HT-29 (cell line): ENCODE data around the gene ECT2. TPM values are rescaled to one million over a fixed set of nuclear protein-coding genes. Genes with fewer than 3 reads are reported as not detected.
"Not testable (repeated sequence)": the region's sequence is repeated elsewhere in the genome, so short reads cannot be mapped to it uniquely, and the experiment has no call there.

Experiments
- DNase-seq: peaks from one replicate; pipeline ENCODE4 v3.0.0-alpha.2; 2015; ENCODE audit warnings: low spot score
- small RNA-seq: library from RNA; depleted of rRNA; stranded (forward); fragments of <200 nt; gene quantifications from one replicate; pipeline ENCODE3, GENCODE V24; 2014
- total RNA-seq: library from RNA; depleted of rRNA; stranded (reverse); fragments of >200 nt; shearing (Covaris generic); gene quantifications from 2 replicates; pipeline ENCODE4 v1.2.3, GENCODE V29; 2014; rRNA removed

ECT2 gene
- total RNA-seq, 1 experiment from 2014 or later = 74.5 TPM

DNA sequence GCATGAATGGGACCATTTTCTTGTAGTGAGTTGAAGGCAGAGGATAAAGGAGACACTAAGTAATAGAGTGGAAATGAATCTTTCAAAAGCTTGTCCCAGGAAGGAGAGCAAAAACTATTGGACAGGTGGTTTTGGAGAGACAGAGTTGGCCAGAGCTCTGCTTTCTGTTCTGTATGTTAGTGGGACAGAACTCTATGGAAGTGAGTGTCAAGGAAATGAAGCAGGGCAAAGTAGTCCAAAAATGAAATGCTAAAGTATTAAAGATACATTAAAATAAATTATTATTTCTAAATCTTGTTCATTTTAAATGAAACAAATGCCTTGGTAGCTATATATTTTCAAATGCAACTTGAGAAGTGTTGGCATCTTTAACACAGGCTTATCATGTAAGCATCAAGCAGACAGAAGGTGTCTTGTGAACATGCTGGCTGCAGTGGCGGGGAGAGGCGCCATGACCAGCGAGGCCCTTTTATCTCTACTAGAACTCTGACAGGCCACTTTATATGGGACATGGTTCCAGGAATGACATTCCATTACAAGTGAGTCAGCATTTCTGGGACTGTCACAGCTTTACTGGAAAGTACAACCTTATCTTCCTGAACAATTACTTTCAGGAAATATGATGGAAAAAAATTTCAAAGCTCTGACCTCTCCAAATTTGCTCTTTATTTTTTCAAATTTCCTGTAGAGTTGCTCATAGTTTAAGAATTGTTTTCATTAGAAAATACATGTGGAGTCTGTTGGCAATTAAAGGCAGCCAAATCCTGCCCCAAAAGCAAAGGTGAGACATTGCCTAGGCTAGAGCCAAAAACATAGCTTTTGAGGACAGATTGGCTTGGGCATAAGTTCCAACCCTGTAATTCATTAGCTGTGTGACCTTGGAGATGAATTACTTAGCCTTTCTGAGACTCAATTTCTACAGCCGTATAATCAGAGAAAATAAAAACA, 106.5 kb downstream of the ECT2 start:
- peak; percentile 52 for DNase-seq

DNA sequence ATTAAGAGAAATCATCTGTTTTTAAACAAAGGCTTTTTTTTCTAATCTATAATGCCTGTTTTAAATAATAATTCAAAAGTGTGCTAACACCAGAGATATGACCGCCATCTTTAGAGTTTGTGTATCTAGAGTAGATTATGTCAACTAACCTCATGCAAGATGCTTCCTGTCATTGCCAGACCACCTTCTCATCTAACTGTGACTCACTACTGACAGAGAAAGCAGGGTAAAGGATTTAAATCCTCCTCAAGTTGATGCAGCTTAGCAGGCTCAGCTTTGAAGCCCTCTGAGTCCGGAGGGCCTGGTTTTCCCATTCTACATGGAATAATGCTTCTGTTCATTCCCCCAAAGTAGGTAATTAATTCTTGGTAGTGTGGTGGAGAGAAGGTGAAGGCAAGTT, 108.5 kb downstream of the ECT2 start:
- no peak for DNase-seq

DNA sequence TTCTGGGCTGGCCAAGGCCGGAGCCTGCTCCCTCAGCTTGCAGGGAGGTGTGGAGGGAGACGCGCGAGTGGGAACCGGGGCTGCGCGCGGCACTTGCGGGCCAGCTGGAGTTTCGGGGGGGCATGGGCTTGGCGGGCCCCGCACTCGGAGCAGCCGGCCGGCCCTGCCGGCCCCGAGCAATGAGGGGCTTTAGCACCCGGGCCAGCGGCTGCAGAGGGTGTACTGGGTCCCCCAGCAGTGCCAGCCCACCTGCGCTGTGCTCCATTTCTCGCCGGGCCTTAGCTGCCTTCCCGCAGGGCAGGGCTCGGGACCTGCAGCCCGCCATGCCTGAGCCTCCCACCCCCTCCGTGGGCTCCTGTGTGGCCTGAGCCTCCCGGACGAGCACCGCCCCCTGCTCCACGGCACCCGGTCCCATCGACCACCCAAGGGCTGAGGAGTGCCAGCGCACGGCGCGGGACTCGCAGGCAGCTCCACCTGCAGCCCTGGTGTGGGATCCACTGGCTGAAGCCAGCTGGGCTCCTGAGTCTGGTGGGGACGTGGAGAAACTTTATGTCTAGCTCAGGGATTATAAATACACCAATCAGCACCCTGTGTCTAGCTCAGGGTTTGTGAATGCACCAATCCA, 116.3 kb downstream of the ECT2 start:
- not testable (repeated sequence) for DNase-seq

DNA sequence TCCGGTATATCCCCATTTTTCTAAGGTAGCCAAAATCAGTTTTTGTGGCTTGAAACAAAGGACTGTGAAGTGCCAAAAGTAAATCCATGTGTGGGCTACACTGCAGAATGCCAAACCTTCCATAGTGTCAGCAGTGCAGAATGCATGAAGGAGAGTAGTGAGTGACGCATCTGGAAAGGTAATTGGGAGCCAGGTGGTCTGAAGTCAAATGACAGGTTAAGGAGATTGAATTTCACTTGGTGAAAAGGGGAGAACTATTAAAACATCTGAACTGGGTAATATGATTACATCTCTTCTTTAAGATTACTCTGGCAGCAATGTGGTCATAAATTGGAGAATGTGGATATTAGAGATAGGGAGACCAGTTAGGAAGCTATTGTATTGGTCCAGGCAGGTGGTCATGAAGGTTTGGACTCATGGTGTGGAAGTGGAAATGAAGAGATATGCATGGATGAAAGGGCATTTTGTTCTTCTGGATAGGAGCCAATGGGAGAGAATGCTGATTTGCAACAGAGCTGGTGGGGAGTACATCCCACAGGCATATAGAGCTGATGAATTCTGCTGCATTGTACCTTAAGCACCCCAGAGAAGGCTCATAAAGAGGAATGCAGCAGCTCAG, 118.2 kb downstream of the ECT2 start:
- DNase-seq = no peak

DNA sequence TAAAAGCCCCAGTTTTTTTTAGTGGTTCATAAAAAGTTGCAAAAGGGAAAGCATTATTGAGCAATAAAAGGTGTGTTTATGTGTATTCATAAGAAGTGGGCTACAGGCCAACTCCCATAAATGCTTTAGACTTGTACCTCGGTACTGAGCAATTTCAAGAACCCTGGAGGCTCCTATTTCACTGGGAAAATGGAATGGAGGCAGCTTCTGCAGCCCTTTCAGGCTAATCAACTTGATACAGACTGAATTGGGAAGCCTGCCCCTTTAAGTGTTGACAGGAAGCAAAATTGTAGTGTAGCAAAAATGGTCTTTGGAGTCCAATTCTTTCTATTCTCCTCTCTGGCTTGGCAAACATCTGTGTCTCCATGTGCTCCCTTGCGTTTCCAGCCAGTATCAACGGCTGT, 118.8 kb downstream of the ECT2 start:
- peak; percentile 25 for DNase-seq

DNA sequence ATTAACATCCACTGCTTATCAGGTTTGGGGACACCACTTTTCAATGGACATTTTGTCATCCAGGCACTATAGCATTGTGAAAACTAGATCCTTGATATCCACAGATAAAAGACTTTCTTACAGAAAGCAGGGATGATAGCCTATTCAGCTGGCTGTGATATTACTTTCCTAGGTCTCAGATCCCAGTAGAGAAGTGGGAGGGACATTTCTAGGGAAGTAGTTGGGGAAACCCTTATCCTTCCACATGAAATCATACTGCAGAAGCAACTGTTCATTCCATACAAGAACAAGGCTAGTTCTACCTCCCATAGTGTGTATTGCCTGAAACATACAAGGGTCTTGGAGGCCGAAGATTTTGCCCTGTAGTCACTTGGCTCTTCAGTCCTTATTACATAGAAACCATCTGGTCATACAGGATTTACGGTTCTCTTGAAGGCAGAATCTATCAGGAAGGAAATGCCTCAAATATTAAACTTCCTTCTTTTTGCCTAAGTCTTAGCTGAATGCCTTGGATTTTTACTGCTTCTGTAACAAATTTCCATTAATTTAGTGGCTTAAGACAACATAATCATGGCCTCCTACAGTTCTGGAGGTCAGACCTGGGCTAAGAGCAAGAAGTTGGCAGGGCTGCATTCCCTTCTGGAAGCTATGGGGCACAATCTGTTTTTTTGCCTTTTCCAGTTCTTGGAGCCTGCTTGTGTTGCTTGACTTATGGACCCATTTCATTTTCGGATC, 119.4 kb downstream of the ECT2 start:
- DNase-seq = no peak

Small RNA genes lying within 50 kb of the gene (small RNA-seq; reads per million reads assigned to genes)
- gene AC108667.1 (not detected), gene RF00139 (not detected), gene RNU4-4P (not detected), gene RNU6-547P (not detected)

Other genes starting within 250 kb of the ECT2 start
- 14.8 and 14.9 TPM in 2 replicates for gene TNFSF10, start 227.3 kb upstream of the ECT2 start, total RNA-seq
- 11.5 and 11.9 TPM in 2 replicates for gene NCEH1, start 39.7 kb upstream of the ECT2 start, total RNA-seq